A673 (cell line): ENCODE data around the gene HECW1. TPM values are rescaled to one million over a fixed set of nuclear protein-coding genes. Genes with fewer than 3 reads are reported as not detected.

Experiments
- BruUV-seq: library from RNA; stranded (reverse); fragments of 400-500 nt; replicated peaks from 2 replicates; lab custom pipeline; 2021; lab: Mats Ljungman, UMichigan
- CTCF ChIA-PET: fragments of 300-600 bp; sonication (Branson Sonifier 250); formaldehyde crosslinking; loops from one replicate; lab custom pipeline; 2022; ENCODE audit warnings: antibody characterized with exemption; lab: Charles Lee
- POLR2A ChIA-PET: fragments of 300-600 bp; sonication (Branson Sonifier 250); formaldehyde crosslinking; loops from one replicate; lab custom pipeline; 2022; ENCODE audit warnings: antibody characterized with exemption; ENCODE audit not compliant: low non-redundant PET; lab: Charles Lee
- DNase-seq: peaks from one replicate; pipeline ENCODE4 v3.0.0-alpha.2; 2015; ENCODE audit warnings: low spot score
- H3K27ac ChIP-seq: fragments of 200-600 bp; sonication (generic); 2 replicates; pipeline ENCODE4 v1.5.1; 2016; ENCODE audit warnings: mixed run types, low read depth, mild to moderate bottlenecking, mixed read lengths, antibody characterized with exemption, low read length; ENCODE audit not compliant: poor library complexity, severe bottlenecking
- H3K27me3 ChIP-seq: fragments of 200-600 bp; sonication (generic); replicated peaks from 2 replicates; pipeline ENCODE4 v1.6.1; 2017; ENCODE audit warnings: mixed run types, low read depth, mild to moderate bottlenecking, mixed read lengths, antibody characterized with exemption, low read length; ENCODE audit not compliant: insufficient read depth, poor library complexity
- H3K36me3 ChIP-seq: fragments of 200-600 bp; sonication (generic); 2 replicates; pipeline ENCODE4 v1.6.1; 2016; ENCODE audit warnings: mixed run types, mild to moderate bottlenecking, mixed read lengths, antibody characterized with exemption, low read length; ENCODE audit not compliant: insufficient read depth, poor library complexity, severe bottlenecking
- H3K4me1 ChIP-seq: fragments of 200-600 bp; sonication (generic); 2 replicates; pipeline ENCODE4 v1.6.1; 2017; ENCODE audit warnings: mixed run types, mild to moderate bottlenecking, mixed read lengths, antibody characterized with exemption, low read length; ENCODE audit not compliant: insufficient read depth, poor library complexity, severe bottlenecking
- H3K4me3 ChIP-seq: fragments of 200-600 bp; sonication (generic); 2 replicates; pipeline ENCODE4 v1.5.1; 2016; ENCODE audit warnings: low read depth, mixed run types, mild to moderate bottlenecking, mixed read lengths, low read length; ENCODE audit not compliant: poor library complexity, severe bottlenecking
- H3K9me3 ChIP-seq: fragments of 200-600 bp; sonication (generic); 2 replicates; pipeline ENCODE4 v1.6.1; 2016; ENCODE audit warnings: mixed run types, low read depth, mild to moderate bottlenecking, mixed read lengths, antibody characterized with exemption, low read length; ENCODE audit not compliant: poor library complexity, severe bottlenecking
- CTCF ChIP-seq: fragments of 300-800, 200-600 bp; sonication (generic); conservative IDR thresholded peaks from 2 replicates; pipeline ENCODE4 v1.5.1; 2017; ENCODE audit warnings: low read depth, mild to moderate bottlenecking, antibody characterized with exemption, low read length, moderate library complexity, mixed read lengths
- EZH2 ChIP-seq: fragments of 200-600 bp; sonication (generic); IDR thresholded peaks from 2 replicates; pipeline ENCODE4 v1.6.1; 2017; ENCODE audit warnings: borderline replicate concordance, low read depth, mild to moderate bottlenecking, mixed read lengths, antibody characterized with exemption, low read length; ENCODE audit not compliant: poor library complexity, severe bottlenecking
- intact Hi-C: fragments of 100-400 bp; cut with micrococcal nuclease; formaldehyde crosslinking; loops from one replicate; pipeline ENCODE4 v1.10.0; 2022; ENCODE audit not compliant: unreplicated experiment
- total RNA-seq: library from RNA; stranded (reverse); gene quantifications from 2 replicates; pipeline ENCODE4 v1.2.3, GENCODE V29; 2021

HECW1 gene
- total RNA-seq, 1 experiment from 2014 or later = 0.39 TPM

- Histone ChIP-seq H3K36me3 (no peaks in the 10 kb centered on the region), H3K27ac (no peak overlapping the region), H3K4me3 (no peak overlapping the region), H3K4me1 (peaks cover 7% of the 10 kb centered on the region), H3K27me3 (no peaks in the 10 kb centered on the region), H3K9me3 (no peaks in the 10 kb centered on the region)
- CTCF ChIA-PET = no interaction called here
- no TSS peak for BruUV-seq
- intact Hi-C loops = no loop called here
- TF ChIP-seq CTCF (no peak), EZH2 (no peak)
- no peak for DNase-seq
- POLR2A ChIA-PET = no interaction called here
Observed at GRCh38 chr7:43538404-43538771, 425.9 kb downstream of the HECW1 start.

- no peaks in the 10 kb centered on the region for H3K9me3 ChIP-seq
- ChIA-PET CTCF (no interaction called here), POLR2A (no interaction called here)
- no peak overlapping the region for H3K4me3 ChIP-seq
- intact Hi-C loops = no loop called here
- no peak for TF ChIP-seq EZH2
- no peak for TF ChIP-seq CTCF
- H3K27me3 ChIP-seq = no peaks in the 10 kb centered on the region
- no peaks in the 10 kb centered on the region for H3K36me3 ChIP-seq
- no peaks in the 10 kb centered on the region for H3K4me1 ChIP-seq
- BruUV-seq = no TSS peak
- DNase-seq = no peak
- no peak overlapping the region for H3K27ac ChIP-seq
Observed at GRCh38 chr7:43540471-43540870, 428.0 kb downstream of the HECW1 start.

GRCh38 chr7:43542716-43543115, 430.3 kb downstream of the HECW1 start:
- Histone ChIP-seq H3K27ac (no peak overlapping the region), H3K4me3 (no peak overlapping the region), H3K27me3 (no peaks in the 10 kb centered on the region), H3K4me1 (no peaks in the 10 kb centered on the region), H3K36me3 (no peaks in the 10 kb centered on the region), H3K9me3 (no peaks in the 10 kb centered on the region)
- intact Hi-C loops = no loop called here
- no TSS peak for BruUV-seq
- no peak for DNase-seq
- TF ChIP-seq EZH2 (no peak), CTCF (no peak)
- ChIA-PET CTCF (no interaction called here), POLR2A (no interaction called here)
